ENCODE results near the gene CKS1B.

DNA sequence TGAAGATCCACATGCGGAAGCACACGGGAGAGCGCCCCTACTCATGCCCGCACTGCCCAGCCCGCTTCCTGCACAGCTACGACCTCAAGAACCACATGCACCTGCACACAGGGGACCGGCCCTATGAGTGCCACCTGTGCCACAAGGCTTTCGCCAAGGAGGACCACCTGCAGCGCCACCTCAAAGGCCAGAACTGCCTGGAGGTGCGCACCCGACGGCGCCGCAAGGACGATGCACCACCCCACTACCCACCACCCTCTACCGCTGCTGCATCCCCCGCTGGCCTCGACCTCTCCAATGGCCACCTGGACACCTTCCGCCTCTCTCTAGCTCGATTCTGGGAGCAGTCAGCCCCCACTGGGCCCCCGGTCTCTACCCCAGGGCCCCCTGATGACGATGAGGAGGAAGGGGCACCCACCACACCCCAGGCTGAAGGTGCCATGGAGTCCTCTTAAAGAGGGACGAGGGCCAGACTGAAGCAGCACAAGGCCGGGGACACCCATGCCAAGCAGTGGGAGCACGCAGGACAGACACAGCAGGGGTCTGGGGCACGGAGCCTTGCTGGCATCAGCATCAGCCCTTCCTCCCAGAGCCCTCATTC is 41.9 kb downstream of the CKS1B start:
- no peak for TF ChIP-seq TAF1 (IDR thresholded peaks at IDR 0.05; ENCODE audit: borderline replicate concordance, insufficient read depth, low read length)
- TF ChIP-seq POLR2AphosphoS5 (IDR thresholded peaks at IDR 0.05; ENCODE audit: low read depth, low read length), result no peak; the same call in 1 of the 2 replicates
- TF ChIP-seq, protein P1, sequence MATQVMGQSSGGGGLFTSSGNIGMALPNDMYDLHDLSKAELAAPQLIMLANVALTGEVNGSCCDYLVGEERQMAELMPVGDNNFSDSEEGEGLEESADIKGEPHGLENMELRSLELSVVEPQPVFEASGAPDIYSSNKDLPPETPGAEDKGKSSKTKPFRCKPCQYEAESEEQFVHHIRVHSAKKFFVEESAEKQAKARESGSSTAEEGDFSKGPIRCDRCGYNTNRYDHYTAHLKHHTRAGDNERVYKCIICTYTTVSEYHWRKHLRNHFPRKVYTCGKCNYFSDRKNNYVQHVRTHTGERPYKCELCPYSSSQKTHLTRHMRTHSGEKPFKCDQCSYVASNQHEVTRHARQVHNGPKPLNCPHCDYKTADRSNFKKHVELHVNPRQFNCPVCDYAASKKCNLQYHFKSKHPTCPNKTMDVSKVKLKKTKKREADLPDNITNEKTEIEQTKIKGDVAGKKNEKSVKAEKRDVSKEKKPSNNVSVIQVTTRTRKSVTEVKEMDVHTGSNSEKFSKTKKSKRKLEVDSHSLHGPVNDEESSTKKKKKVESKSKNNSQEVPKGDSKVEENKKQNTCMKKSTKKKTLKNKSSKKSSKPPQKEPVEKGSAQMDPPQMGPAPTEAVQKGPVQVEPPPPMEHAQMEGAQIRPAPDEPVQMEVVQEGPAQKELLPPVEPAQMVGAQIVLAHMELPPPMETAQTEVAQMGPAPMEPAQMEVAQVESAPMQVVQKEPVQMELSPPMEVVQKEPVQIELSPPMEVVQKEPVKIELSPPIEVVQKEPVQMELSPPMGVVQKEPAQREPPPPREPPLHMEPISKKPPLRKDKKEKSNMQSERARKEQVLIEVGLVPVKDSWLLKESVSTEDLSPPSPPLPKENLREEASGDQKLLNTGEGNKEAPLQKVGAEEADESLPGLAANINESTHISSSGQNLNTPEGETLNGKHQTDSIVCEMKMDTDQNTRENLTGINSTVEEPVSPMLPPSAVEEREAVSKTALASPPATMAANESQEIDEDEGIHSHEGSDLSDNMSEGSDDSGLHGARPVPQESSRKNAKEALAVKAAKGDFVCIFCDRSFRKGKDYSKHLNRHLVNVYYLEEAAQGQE (IDR thresholded peaks at IDR 0.05; ENCODE audit: insufficient read depth in 1 of 2, low read depth in 2 of 2, low read length in 2 of 2), result no peak
